Mesenteric fat pad (tissue), 1 donor: ENCODE measurements around the gene PRRT2. TPM values are rescaled to one million over a fixed set of nuclear protein-coding genes. Genes with fewer than 3 reads are reported as not detected.
"Not testable (repeated sequence)": the region's sequence is repeated elsewhere in the genome, so short reads cannot be mapped to it uniquely, and the experiment has no call there.

ENCODE experiments used
- DNase-seq: peaks from one replicate; pipeline ENCODE4 v3.0.0-alpha.2; 2020; ENCODE audit warnings: low spot score
- total RNA-seq: library from RNA; stranded (reverse); fragmentation: NEBNext Ultra II Directional; extraction: Animal tissue kit (Norgen Biotek cat#: 25700); gene quantifications from one replicate; pipeline ENCODE4 v1.2.1, GENCODE V29; 2021
- donor health status: DM: yes; HTN: yes; CAD: no.

Gene PRRT2
- total RNA-seq, 1 donor from 2014 or later, result 1.5 TPM

- no peak for DNase-seq
Observed at GRCh38 chr16:29790949-29791844, 20.8 kb upstream of the PRRT2 start.

- DNase-seq, result no peak
Observed at GRCh38 chr16:29791845-29792807, 19.9 kb upstream of the PRRT2 start.

- not testable (repeated sequence) for DNase-seq
Observed at GRCh38 chr16:29793153-29793552, 18.8 kb upstream of the PRRT2 start.

- DNase-seq, result no peak
Observed at GRCh38 chr16:29794231-29794710, 17.7 kb upstream of the PRRT2 start.

GRCh38 chr16:29802416-29802935, 9.5 kb upstream of the PRRT2 start:
- DNase-seq, result no peak

GRCh38 chr16:29804020-29804419, 8.0 kb upstream of the PRRT2 start:
- DNase-seq, result no peak

- no peak for DNase-seq
Observed at GRCh38 chr16:29804455-29805231, 7.3 kb upstream of the PRRT2 start.

GRCh38 chr16:29805232-29806098, 6.5 kb upstream of the PRRT2 start:
- DNase-seq, result peak; percentile 99

- no peak for DNase-seq
Observed at GRCh38 chr16:29806099-29806579, 5.9 kb upstream of the PRRT2 start, which contains the start of gene MAZ. Gene MAZ, plus strand, starts transcription at chr16:29806529. Its CDS starts 173 bp downstream, at chr16:29806702.

GRCh38 chr16:29806641-29807425, 5.2 kb upstream of the PRRT2 start:
- DNase-seq, result no peak

- DNase-seq, result peak; percentile 94
Observed at GRCh38 chr16:29807426-29808218, 4.4 kb upstream of the PRRT2 start.

GRCh38 chr16:29808219-29808900, 3.6 kb upstream of the PRRT2 start:
- no peak for DNase-seq

GRCh38 chr16:29809031-29809747, 2.8 kb upstream of the PRRT2 start:
- no peak for DNase-seq

- no peak for DNase-seq
Observed at GRCh38 chr16:29809850-29810698, 1.9 kb upstream of the PRRT2 start.

- no peak for DNase-seq
Observed at GRCh38 chr16:29810699-29811169, 1.3 kb upstream of the PRRT2 start.
